Measurements from ENCODE around the gene ITGA5. TPM values are rescaled to one million over a fixed set of nuclear protein-coding genes. Genes with fewer than 3 reads are reported as not detected.

The ITGA5 gene
- polyA plus RNA-seq, result 47.9 to 107 TPM (median 68.0 TPM) in 3 replicates
- polyA plus RNA-seq (2011; ENCODE audit: low read depth), result 14.5 TPM
- 25.2 and 31.4 TPM in 2 replicates for polyA plus RNA-seq (2011; cell fraction: cytosol; rRNA removed)
- 168 and 190 TPM in 2 replicates for polyA plus RNA-seq (2011; cell fraction: nucleus; rRNA removed)
- 38.3 and 109 TPM in 2 replicates for polyA plus RNA-seq (2012; ENCODE audit: low replicate concordance)
- 127 to 228 TPM (median 141 TPM) in 3 replicates for polyA minus RNA-seq
- polyA minus RNA-seq (2011; cell fraction: cytosol; rRNA and poly(A)+ RNA removed), result 88.1 TPM
- polyA minus RNA-seq (2011; cell fraction: nucleus; rRNA and poly(A)+ RNA removed), result 246 and 280 TPM in 2 replicates

DNA sequence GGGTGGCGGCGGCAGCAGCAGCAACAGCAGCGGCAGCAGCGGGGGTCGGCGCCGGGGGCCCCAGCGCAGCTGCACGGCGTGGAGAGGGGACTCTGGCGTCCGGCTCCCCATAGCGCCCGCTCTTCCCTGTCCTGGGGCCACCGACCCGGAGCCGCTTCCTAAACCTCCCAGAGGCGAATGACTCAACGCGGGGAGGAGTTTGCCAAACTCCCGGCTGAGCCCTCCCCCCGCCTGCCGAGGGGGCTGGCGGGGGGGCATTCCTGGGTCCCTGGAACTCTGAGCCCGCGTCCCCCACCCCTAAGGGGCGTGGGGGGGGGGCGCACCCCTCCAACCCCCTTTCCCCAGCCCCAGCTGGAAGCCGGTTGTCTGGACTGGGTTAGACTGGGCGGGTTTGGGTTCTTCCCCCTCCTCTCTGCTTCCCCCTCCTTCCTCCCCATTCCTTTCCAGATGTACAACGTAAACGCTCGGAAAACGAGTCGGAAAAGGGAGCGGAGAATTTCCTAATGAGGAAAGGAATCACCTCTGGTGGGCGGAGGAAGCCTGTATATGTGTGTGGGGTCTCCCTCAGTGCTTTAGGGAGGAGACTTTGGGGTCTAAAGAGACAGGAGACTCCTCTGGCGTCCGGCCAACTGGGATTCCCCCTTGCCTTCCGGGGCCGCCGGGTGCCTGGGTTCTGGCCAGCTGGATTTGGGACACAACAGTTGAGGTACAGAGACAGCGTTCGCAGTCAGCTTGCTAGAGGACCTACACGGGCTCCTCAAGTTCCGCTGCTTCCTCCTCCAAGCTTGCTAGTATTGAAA is at the start of gene ITGA5:
ITGA5 (minus strand) TSS at position 179 of the 800 bp plus-strand sequence; CDS start at position 111, 68 bp downstream.
- Histone ChIP-seq H3K9me1 (ENCODE audit: control insufficient read depth, extremely low read depth, insufficient read depth, low read length) (no peaks in the 10 kb centered on the region), H3K27ac (ENCODE audit: control insufficient read depth, insufficient read depth, low read length) (peak within 1 kb of the TSS; percentile 91), H3K4me3 (ENCODE audit: control insufficient read depth in 2 of 3, extremely low read depth in 1 of 3, insufficient read depth in 2 of 3, low read depth in 1 of 3, low read length in 3 of 3) (peak within 1 kb of the TSS; percentile 81 to 97 (median 88)), H3K9me3 (ENCODE audit: control insufficient read depth, low read depth, low read length) (no peaks in the 10 kb centered on the region), H3K36me3 (ENCODE audit: control insufficient read depth in 2 of 2, extremely low read depth in 1 of 2, insufficient read depth in 2 of 2, low read length in 2 of 2) (no peaks in the 10 kb centered on the region), H4K20me1 (ENCODE audit: control insufficient read depth, extremely low read depth, insufficient read depth, low read length) (no peaks in the 10 kb centered on the region), H3K4me2 (ENCODE audit: control insufficient read depth, extremely low read depth, insufficient read depth, low read depth, low read length) (peak within 1 kb of the TSS; percentile 96), H2AFZ (ENCODE audit: control insufficient read depth, low read length) (peak within 1 kb of the TSS; percentile 79), H3K4me1 (ENCODE audit: control insufficient read depth, extremely low read depth, insufficient read depth, low read length) (peaks cover 63% of the 10 kb centered on the region), H3K79me2 (ENCODE audit: control insufficient read depth, insufficient read depth, low read length) (peaks cover 49% of the 10 kb centered on the region), H3K9ac (ENCODE audit: control insufficient read depth, extremely low read depth, insufficient read depth, low read length) (peak within 1 kb of the TSS; percentile 92), H3K27me3 (ENCODE audit: control insufficient read depth, extremely low read depth, insufficient read depth, low read length) (no peaks in the 10 kb centered on the region)
- DNase-seq (ENCODE audit: low read depth, low spot score) (no peak), FAIRE-seq (no peak)
- dilution Hi-C loops (cut with MboI; ENCODE audit: extremely low pct_ligation_motif_present, low sequenced_read_pairs), result no loop called here
- TF ChIP-seq EZH2 (IDR thresholded peaks at IDR 0.05; ENCODE audit: low read length) (no peak), CTCF (optimal IDR thresholded peaks at IDR 0.05 in 1 of 3, IDR thresholded peaks at IDR 0.05 in 1 of 3, conservative IDR thresholded peaks at IDR 0.05 in 1 of 3; ENCODE audit: extremely low read depth in 1 of 3, insufficient read depth in 2 of 3, low read length in 3 of 3) (no peak)

DNA sequence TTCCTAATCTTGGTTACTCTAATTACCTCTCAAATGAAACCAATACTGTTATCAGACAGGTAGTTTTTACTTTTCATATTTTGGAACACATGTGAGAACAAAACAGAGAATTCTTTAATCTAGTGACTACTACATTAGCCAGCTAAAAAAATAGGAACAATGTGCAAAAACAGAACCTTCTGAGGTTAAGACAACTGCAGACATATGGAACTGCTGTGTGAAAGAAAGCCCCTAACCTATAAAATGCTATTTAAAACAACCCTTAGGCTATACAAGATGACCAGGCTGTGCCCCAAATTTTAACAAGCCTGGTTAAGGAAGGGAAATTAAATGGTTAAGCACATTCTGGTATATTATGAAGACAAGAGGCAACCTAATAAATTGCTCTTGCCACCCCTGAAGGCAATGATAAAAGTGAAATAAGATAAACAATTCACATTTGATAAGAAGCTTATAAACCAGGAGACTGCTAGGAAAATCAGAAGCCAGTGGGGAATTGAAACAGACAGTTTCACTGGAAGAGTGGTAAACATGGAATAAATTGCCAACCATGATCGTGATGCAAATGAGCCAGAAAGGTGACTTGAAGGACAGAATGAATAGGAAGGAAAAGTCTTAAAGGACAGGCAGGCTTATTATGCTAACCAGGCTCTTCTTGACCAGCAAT is 46.9 kb upstream of the ITGA5 start:
- TF ChIP-seq EZH2 (IDR thresholded peaks at IDR 0.05; ENCODE audit: low read length) (no peak), CTCF (optimal IDR thresholded peaks at IDR 0.05 in 1 of 3, IDR thresholded peaks at IDR 0.05 in 1 of 3, conservative IDR thresholded peaks at IDR 0.05 in 1 of 3; ENCODE audit: extremely low read depth in 1 of 3, insufficient read depth in 2 of 3, low read length in 3 of 3) (no peak)
- H3K4me1 ChIP-seq (ENCODE audit: control insufficient read depth, extremely low read depth, insufficient read depth, low read length), result no peaks in the 10 kb centered on the region
- peaks cover 5% of the 10 kb centered on the region for H3K27me3 ChIP-seq (ENCODE audit: control insufficient read depth, extremely low read depth, insufficient read depth, low read length)
- FAIRE-seq (no peak), DNase-seq (ENCODE audit: low read depth, low spot score) (no peak)
- no peaks in the 10 kb centered on the region for H4K20me1 ChIP-seq (ENCODE audit: control insufficient read depth, extremely low read depth, insufficient read depth, low read length)
- no peak overlapping the region for H3K4me2 ChIP-seq (ENCODE audit: control insufficient read depth, extremely low read depth, insufficient read depth, low read depth, low read length)
- H3K9me1 ChIP-seq (ENCODE audit: control insufficient read depth, extremely low read depth, insufficient read depth, low read length), result no peaks in the 10 kb centered on the region
- no peaks in the 10 kb centered on the region for H3K36me3 ChIP-seq (ENCODE audit: control insufficient read depth in 2 of 2, extremely low read depth in 1 of 2, insufficient read depth in 2 of 2, low read length in 2 of 2)
- dilution Hi-C loops (cut with MboI; ENCODE audit: extremely low pct_ligation_motif_present, low sequenced_read_pairs), result no loop called here
- no peak overlapping the region for H3K4me3 ChIP-seq (ENCODE audit: control insufficient read depth in 2 of 3, extremely low read depth in 1 of 3, insufficient read depth in 2 of 3, low read depth in 1 of 3, low read length in 3 of 3)
- no peaks in the 10 kb centered on the region for H3K9me3 ChIP-seq (ENCODE audit: control insufficient read depth, low read depth, low read length)
- no peak overlapping the region for H2AFZ ChIP-seq (ENCODE audit: control insufficient read depth, low read length)
- H3K9ac ChIP-seq (ENCODE audit: control insufficient read depth, extremely low read depth, insufficient read depth, low read length), result no peak overlapping the region
- H3K27ac ChIP-seq (ENCODE audit: control insufficient read depth, insufficient read depth, low read length), result no peak overlapping the region
- H3K79me2 ChIP-seq (ENCODE audit: control insufficient read depth, insufficient read depth, low read length), result no peaks in the 10 kb centered on the region
